Gastrocnemius medialis (tissue), 4 donors: ENCODE measurements around the gene PLPP2. TPM values are rescaled to one million over a fixed set of nuclear protein-coding genes. Genes with fewer than 3 reads are reported as not detected.
A peak's percentile ranks its signal among the peaks of the same experiment; 100 is the strongest.

Experiments used
- ATAC-seq, 2 donors: fragments of 150-250 bp; one replicate each; pipeline ENCODE4 v1.9.1; 2016
- DNase-seq, 2 donors: peaks; one replicate each; pipeline ENCODE4 v3.0.0-alpha.2; 2019
- H3K27ac ChIP-seq, 4 donors: fragments of 200-600 bp; sonication (generic); 1 replicate in 1 of 4; 2 replicates in 3 of 4; pipeline ENCODE4 v1.5.1; 2016 to 2018; ENCODE audit warnings: mild to moderate bottlenecking in 2 of 4, moderate library complexity in 1 of 4
- H3K27me3 ChIP-seq, 3 donors: fragments of 200-600 bp; sonication (generic) in 2 of 3; 1 replicate in 1 of 3; 2 replicates in 2 of 3; pipeline versions ENCODE4 v1.5.1 to v1.6.0; 2016 to 2019; ENCODE audit warnings: mild to moderate bottlenecking in 1 of 3, moderate library complexity in 1 of 3
- H3K36me3 ChIP-seq, 2 donors: fragments of 200-600 bp; sonication (generic) in 1 of 2; one replicate each; pipeline ENCODE4 v1.5.1; 2017 to 2018
- H3K4me1 ChIP-seq, 2 donors: fragments of 200-600 bp; sonication (generic) in 1 of 2; one replicate each; pipeline ENCODE4 v1.5.1; 2016 to 2017; ENCODE audit warnings: mild to moderate bottlenecking in 2 of 2
- H3K4me3 ChIP-seq, 4 donors: fragments of 200-600 bp; sonication (generic) in 3 of 4; 1 replicate in 1 of 4; 2 replicates in 3 of 4; pipeline ENCODE4 v1.5.1; 2016 to 2019; ENCODE audit warnings: mild to moderate bottlenecking in 2 of 4
- H3K9me3 ChIP-seq, 3 donors: fragments of 200-600 bp; sonication (generic) in 2 of 3; 1 replicate in 1 of 3; 2 replicates in 2 of 3; pipeline ENCODE4 v1.5.1; 2016 to 2019
- CTCF ChIP-seq, 5 experiments: fragments of 450-650 bp in 3 of 5; fragments of 200-600 bp in 2 of 5; sonication (generic) in 2 of 5; IDR thresholded peaks in 4 of 5; conservative IDR thresholded peaks in 1 of 5; 1 replicate in 4 of 5; 2 replicates in 1 of 5; pipeline ENCODE4 v1.5.1; 2016 to 2019; ENCODE audit warnings: antibody characterized with exemption in 5 of 5, mild to moderate bottlenecking in 3 of 5, moderate library complexity in 3 of 5
- POLR2A ChIP-seq, 2 donors: fragments of 450-650 bp; IDR thresholded peaks; one replicate each; pipeline ENCODE4 v1.6.1; 2017; ENCODE audit warnings: antibody characterized with exemption in 2 of 2, mild to moderate bottlenecking in 2 of 2, moderate library complexity in 2 of 2
- in situ Hi-C, 4 donors: fragments of 200-750 bp; cut with MboI; loops; one replicate each; pipeline versions ENCODE4 v1.15.0 to v1.8.0; 2017; ENCODE audit warnings: low sequenced_read_pairs in 4 of 4
- intact Hi-C: fragments of 100-400 bp; cut with DNase I; formaldehyde crosslinking; loops from one replicate; pipeline ENCODE4 v1.15.1; 2023; ENCODE audit warnings: low total_unique reads
- total RNA-seq, 4 donors: library from RNA; depleted of rRNA; stranded (reverse); fragments of >200 nt; gene quantifications; one replicate each; pipeline versions ENCODE4 v1.1.0 to v1.2.3, GENCODE V29; 2016

PLPP2 gene
- total RNA-seq, 4 donors from 2014 or later = 0.64 to 1.2 (median 0.92) TPM; not detected in 1

DNA sequence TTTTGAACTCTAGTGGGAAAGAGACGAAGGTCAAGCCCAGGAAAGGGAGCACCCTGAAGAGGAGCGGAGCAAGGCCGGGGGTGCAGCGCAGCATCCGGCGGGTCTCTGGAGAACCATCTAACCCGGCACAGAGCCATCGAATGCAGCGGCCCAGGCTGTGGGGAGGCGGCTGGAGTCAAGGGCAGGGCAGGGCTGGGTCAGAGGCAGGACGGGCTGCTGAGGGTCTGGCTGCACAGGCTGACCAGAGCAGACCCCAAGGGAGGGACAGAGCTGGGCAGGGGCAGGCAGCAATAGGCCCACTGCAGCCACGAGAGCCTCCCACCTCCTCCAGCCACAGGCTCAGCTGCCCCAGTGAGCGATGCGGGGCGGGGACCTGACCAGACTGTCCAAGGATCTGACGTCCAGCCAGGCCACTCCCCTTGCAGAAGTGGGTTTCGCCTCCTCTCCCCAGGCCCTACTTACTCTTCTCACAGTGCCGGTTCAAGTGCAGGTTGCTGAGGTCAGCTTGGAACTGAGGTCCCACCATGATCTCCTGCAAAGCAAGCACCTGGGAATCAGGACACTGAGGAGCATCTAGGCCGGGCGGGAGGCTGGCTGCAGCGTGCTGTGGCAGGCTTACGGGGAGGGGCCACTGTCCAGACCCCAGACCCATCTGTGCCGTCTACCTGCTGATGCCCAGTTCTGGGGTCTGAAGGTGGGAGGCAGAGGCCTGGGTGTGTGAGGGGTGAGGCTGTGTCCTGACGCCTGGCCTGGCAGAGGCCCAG is 34.2 kb upstream of the PLPP2 start:
- Histone ChIP-seq H3K36me3 (peaks cover 0 to 84% of the 10 kb centered on the region in 2 donors), H3K27ac (peak overlapping the region in 1 of 4 donors; percentile 23), H3K4me1 (no peaks in the 10 kb centered on the region), H3K4me3 (no peak overlapping the region), H3K9me3 (no peaks in the 10 kb centered on the region), H3K27me3 (no peaks in the 10 kb centered on the region)
- TF ChIP-seq POLR2A (IDR thresholded peaks at IDR 0.05) (no peak), CTCF (IDR thresholded peaks at IDR 0.05 in 4 of 5, conservative IDR thresholded peaks at IDR 0.05 in 1 of 5) (no peak)
- DNase-seq (no peak), ATAC-seq (no peak)
- in situ Hi-C loops = no loop called here
- intact Hi-C loops = no loop called here

DNA sequence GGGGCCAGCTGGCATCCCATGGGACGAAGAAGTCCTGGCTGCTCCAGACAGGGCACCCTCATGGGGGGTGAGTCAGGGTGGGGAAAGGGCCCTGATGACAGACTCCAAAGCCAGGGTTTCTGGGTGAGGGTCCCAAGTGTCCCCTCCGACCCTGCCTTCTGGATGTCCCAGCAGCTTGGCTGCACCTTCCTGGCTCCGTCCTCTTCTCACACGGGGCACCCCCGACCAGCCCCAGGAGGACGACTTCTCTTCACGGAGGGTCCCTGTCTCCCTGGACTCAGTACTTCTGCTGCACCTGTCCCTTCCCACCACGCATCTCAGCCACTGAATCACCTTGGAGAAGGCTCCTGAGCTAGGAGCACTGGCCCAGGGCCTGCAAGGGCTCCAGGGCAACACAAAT is 33.5 kb upstream of the PLPP2 start:
- in situ Hi-C loops = no loop called here
- DNase-seq (no peak), ATAC-seq (no peak)
- H3K4me1 ChIP-seq = no peaks in the 10 kb centered on the region
- TF ChIP-seq POLR2A (IDR thresholded peaks at IDR 0.05) (no peak), CTCF (IDR thresholded peaks at IDR 0.05 in 4 of 5, conservative IDR thresholded peaks at IDR 0.05 in 1 of 5) (no peak)
- no peak overlapping the region for H3K4me3 ChIP-seq
- no peaks in the 10 kb centered on the region for H3K9me3 ChIP-seq
- intact Hi-C loops = no loop called here
- no peaks in the 10 kb centered on the region for H3K27me3 ChIP-seq
- peaks cover 0 to 78% of the 10 kb centered on the region in 2 donors for H3K36me3 ChIP-seq
- H3K27ac ChIP-seq = no peak overlapping the region

DNA sequence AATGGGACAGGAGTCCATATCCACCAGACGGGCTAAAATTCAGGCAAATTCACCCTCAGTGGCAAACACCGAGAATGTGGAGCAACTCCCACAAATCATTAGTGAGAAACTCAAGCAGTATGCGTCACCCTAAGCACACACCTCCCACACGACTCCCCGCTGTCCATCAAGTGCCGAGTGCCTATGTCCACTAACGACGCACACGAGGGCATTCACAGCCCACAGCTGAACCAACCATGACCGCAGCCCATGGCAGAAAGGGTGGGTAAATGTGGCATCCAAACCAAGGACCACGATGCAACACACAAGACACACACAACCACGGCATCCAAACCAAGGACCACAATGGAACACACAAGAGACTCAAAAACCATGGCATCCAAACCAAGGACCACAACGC is 31.4 kb upstream of the PLPP2 start:
- ATAC-seq = no peak
- Histone ChIP-seq H3K27ac (no peak overlapping the region), H3K4me1 (no peaks in the 10 kb centered on the region), H3K9me3 (no peaks in the 10 kb centered on the region), H3K4me3 (no peak overlapping the region), H3K36me3 (peaks cover 0 to 60% of the 10 kb centered on the region in 2 donors), H3K27me3 (no peaks in the 10 kb centered on the region)
- intact Hi-C loops = no loop called here
- no peak for DNase-seq
- in situ Hi-C loops = no loop called here
- no peak for TF ChIP-seq CTCF (IDR thresholded peaks at IDR 0.05 in 4 of 5, conservative IDR thresholded peaks at IDR 0.05 in 1 of 5)
- TF ChIP-seq POLR2A (IDR thresholded peaks at IDR 0.05) = no peak

- no peaks in the 10 kb centered on the region for H3K27me3 ChIP-seq
- peaks cover 0 to 21% of the 10 kb centered on the region in 2 donors for H3K36me3 ChIP-seq
- in situ Hi-C loops = no loop called here
- no peak overlapping the region for H3K4me3 ChIP-seq
- intact Hi-C loops = no loop called here
- TF ChIP-seq POLR2A (IDR thresholded peaks at IDR 0.05) = no peak
- no peak for TF ChIP-seq CTCF (IDR thresholded peaks at IDR 0.05 in 4 of 5, conservative IDR thresholded peaks at IDR 0.05 in 1 of 5)
- DNase-seq (no peak), ATAC-seq (peak; percentile 24 to 30)
- peak overlapping the region; percentile 33 to 75 (median 56) for H3K27ac ChIP-seq
- H3K9me3 ChIP-seq = no peaks in the 10 kb centered on the region
- H3K4me1 ChIP-seq = no peaks in the 10 kb centered on the region
Measured at GRCh38 chr19:318509-318774, 27.2 kb upstream of the PLPP2 start.
